ENCODE data around the gene SORCS2.

SORCS2 gene

DNA sequence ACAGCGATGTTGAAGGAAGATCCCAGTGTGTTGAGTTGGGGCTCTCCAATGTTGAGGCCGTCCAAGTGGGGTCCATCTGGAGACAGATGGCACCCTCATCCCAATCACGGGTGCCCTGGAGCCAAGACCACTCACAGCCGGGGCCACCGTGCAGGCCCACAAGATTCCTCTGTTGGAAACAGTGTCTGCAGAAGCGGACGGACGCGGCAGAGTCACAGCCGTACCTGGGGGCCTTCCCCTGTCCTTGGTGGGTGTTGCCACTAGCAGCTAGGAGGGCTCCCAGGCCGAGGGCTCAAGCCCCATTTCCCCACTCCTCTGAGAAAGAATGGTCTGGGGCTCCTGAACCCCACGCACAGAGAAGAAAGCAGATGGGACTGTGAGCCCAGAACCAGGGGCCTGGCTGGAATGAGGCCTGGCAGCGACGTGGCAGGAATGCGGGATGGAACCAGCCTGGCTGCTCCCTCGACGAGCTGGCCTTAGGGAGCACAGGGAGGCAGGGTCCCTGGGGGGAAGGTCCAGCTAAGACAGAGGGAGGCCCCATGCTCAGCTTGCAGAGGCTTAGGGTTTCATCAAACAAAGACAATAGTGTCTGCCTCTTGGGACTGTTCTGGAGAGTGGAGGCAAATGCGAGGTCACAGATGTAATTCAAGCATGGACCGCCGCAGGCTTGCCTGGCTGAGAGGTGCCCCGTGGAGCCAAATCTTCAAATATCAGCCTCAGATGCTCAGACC lies 518.4 kb downstream of the SORCS2 start:
- in situ Hi-C loops (cut with MboI; ENCODE audit: low sequenced_read_pairs) = no loop called here

DNA sequence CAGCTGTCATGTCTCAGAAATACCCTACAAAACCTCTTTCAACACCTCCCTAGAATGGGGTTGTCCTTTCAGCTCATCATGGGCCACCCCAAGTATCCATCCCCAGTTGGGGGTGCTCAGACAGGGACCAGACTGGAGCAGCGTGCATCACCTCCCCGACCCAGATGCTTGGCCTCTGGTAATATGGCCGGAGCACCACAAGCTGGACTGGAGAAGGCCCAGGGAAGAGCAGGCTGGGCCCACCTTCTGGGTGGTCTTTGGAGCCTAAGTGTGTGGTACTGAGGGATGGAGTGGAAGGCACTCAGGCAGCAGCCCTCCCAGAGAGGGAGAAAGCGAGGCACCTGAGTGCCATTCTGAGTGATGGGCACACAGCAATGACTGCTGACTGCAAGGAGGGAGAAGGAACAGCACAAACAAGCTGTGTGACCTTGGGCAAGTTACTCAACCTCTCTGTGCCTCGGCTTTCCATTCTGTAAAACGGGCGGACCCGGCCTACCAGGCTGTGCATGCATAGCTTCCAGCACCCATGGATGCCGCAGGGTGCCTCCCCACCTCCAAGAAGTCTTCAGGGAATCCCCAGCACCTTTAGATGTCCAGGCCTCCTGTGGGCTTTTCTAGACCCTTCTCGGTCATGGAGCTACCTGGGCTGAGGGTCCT lies 519.1 kb downstream of the SORCS2 start:
- in situ Hi-C loops (cut with MboI; ENCODE audit: low sequenced_read_pairs) = no loop called here

DNA sequence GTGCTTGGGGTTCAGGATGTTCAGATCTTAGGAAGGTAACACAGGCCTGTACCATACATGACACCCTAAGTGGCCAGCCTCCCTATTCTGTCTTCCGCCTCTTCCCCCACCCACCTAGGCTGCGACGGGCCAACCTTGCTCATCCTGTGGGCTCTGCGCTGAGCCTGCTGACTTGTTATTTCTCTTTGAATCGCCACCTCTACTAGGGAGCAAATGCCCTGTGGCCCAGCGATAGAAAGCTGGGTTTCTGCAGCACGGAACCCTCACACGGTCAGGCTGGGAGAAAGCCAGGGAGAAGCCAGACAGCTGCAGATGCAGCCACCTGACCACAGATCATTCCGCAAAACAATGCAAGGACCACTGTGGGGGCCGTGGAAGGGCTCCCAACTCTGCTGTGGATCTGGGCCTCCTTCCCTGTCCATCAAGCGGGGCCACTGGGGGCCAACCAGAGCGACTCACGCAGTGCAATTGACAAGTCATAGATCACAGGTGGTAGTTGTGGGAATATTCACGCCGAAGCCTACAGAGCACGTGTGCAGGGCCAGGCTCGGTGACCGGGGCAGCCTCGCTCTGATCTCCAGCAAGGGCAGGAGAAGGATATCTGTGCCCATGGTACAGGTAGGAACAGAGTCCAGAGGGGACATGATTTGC lies 519.8 kb downstream of the SORCS2 start:
- in situ Hi-C loops (cut with MboI; ENCODE audit: low sequenced_read_pairs) = no loop called here

DNA sequence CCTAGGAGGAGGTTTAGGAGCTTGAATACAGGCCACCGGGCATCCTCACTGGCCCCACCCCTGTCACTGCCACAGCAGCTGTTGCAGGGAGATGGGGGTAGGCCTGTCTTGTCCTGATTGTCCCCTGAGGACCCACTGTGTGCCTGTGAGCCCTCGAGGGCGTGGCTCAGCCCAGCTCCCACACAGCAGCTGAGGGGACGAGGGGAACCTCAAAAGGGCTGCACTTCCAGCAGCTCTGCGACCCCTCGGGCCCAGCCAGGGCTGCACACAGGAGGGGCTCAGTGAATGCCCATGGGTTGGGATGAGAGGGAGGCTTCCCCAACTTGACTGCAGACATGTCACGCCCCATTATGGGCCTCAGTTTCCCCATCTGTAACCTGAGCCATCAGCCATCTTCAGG lies 521.4 kb downstream of the SORCS2 start:
- in situ Hi-C loops (cut with MboI; ENCODE audit: low sequenced_read_pairs) = no loop called here

DNA sequence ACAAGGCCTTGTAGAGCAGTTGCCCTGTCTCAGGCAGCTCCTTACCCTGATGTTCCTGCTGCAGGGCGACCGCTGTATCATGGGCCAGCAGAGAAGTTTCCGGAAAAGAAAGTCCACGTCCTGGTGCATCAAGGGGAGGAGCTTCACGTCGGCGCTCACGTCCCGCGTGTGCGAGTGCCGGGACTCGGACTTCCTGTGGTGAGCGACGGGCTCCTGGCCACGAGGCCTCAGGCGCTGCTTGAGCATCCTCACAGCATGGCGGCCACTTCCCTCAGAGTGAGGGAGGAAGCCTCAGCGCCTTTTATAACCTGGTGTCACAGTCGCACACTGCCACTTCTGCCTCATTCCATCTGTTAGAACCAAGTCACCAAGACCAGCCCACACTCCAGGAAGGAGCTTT lies 521.8 kb downstream of the SORCS2 start:
- in situ Hi-C loops (cut with MboI; ENCODE audit: low sequenced_read_pairs) = no loop called here

DNA sequence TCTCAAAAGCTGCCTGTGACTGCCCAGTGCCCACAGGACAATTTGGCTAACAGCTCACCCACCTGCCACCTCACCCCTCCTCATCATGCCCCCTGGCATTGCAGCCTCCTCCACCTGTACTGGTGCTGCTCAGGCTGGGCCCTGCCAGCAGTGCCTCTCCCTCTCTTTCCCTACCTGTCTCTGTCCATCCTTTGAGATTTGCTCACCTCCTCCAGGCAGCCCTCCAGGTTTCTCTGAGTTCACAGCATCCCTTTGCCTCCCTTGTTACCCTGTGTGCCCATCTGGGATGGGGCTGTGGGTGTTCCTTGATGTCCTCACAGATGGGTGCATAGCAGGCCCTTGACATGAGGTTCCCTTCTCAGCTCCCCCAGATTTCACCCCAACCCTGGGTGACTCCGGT lies 522.4 kb downstream of the SORCS2 start:
- in situ Hi-C loops (cut with MboI; ENCODE audit: low sequenced_read_pairs) = no loop called here

DNA sequence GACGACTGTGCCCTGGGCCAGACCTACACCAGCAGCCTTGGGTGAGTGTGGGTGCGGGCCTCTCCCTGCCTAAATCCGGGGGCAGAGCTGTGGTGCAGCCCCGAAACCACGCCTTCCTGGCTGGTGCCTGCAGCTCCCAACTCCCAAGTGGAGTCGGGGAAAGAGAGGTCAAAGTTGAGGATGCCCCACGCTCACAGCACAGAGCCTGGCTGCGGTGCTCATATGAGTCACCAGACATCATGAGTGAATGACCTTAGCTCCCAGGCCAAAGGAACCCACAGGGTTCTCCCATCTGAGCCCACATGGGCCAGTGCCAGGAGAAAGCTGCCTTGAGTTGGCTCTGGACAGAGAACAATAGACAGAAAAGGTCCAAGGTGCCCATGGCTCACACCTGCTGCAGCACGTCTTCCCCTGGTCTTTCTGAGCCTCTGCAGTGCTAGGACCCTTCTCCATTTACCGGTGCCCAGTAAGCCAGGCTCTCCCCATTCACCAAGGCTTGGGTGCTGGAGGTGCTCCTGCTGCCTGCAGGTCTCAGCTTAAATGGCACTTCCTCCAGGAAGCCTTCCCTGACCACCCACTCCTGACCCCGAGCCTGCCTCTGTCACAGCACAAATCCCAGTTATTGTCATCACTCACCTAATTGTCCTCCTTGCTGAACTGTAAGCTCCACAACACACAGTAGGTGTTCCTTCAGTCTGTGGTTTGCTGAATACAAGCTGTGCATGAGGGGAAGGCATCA lies 523.1 kb downstream of the SORCS2 start:
- in situ Hi-C loops (cut with MboI; ENCODE audit: low sequenced_read_pairs) = no loop called here

DNA sequence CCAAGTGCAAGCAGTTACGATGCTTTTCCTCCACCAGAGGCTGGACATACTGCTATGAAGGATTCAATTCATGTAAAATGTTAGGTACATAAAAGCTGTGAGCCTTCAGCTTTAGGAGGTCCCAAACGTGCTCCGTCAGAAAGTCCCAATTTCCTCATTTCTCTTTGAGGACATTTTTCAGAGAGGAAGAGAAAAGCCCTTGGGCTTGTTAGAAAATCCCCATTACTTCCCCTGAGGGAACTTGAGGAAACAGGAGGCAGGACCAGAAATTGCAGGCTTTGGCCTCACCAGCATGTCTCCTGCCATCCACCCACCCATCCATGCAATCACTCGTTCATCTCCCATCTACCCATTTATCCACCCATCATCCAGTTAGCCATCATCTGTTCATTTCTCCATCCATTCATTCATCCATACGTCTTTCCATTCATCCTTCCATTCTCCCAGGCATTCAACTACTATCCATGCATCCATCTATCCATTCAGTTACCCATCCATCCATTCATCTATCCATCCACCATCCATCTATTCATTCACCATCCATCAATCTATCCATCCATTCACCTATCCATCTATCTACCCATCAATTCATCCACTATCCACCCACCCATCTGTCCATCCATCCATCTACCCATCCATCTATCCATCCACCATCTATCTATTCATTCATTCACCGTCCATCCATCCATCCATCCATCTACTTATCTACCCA lies 523.8 kb downstream of the SORCS2 start:
- in situ Hi-C loops (cut with MboI; ENCODE audit: low sequenced_read_pairs) = no loop called here

DNA sequence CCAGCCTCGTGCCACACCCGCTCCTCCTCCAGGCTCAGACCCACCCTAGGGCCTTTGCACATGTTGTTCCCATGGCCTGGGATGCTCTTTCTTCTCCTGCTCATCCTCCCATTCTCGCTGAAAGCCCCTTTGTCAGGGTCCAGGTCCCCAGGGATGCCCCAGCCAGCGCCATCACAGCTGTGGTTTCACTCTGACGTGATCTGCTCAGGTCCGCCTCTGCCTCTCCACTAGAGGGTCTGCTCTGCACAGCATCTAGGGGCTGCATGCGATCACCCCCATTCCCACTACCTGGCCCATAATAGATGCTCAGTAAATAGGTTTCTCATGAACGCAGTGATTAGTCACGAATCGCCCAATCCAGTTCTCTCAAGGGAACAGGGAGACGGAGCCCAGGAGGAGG lies 524.8 kb downstream of the SORCS2 start:
- in situ Hi-C loops (cut with MboI; ENCODE audit: low sequenced_read_pairs) = no loop called here

DNA sequence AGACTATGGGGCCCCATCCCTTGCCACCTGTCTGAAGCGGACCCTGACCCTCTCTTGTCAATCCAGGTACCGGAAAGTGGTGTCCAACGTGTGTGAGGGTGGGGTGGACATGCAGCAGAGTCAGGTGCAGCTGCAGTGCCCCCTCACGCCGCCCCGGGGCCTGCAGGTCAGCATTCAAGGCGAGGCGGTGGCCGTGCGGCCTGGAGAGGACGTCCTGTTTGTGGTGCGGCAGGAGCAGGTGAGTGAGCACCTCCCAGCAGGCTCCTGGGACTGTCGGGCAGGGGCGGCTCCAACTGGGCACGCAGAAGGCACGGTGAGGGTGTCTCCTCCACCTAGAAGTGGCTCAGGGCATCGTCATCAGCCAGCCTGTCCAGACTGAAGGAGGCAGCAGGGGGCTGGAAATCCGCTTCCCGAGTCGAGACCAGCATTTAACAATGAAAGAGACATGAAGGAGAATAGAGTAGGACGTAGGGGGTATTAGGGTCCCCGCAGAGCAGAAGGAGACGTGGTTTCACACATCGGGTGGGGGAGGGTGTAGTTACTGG lies 525.7 kb downstream of the SORCS2 start:
- in situ Hi-C loops (cut with MboI; ENCODE audit: low sequenced_read_pairs) = no loop called here

DNA sequence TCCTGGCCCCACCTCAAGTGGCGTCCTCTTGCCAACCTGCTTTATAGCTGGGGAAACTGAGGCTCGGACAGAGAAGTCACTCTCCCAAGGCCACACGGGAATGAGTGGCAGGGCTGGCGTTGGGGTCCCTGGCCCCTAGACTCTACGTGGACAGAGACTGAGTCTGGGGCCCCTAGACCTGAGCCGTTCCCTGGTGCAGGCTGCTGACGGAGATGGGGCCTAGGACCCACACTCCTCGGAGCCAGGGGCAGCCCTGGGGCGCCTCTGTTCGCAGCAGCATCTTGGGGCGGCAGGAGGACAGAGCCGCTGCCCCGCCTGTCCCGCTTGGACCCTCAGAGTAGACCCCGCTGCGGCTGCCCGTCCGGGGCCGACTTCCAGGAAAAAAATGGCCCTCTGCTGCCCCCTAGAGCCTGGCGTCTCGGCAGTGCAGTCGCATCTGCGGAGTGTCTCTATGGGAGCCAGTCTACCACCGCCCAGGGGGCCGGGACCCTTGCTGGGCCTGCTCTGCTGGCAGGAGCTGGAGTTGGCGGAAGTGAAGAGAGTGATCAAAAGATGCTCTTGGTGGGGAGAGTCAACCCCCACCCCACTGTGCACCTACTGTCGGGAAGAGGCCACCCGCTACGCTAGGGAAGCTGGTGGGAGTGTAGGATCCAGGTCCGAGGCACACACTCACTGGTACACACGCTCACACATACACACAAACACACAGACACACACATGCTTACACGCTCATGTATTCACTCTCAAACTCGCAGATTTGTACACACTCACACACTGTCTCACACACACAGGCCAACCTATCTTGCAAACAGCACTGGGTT lies 527.2 kb downstream of the SORCS2 start:
- in situ Hi-C loops (cut with MboI; ENCODE audit: low sequenced_read_pairs) = no loop called here

DNA sequence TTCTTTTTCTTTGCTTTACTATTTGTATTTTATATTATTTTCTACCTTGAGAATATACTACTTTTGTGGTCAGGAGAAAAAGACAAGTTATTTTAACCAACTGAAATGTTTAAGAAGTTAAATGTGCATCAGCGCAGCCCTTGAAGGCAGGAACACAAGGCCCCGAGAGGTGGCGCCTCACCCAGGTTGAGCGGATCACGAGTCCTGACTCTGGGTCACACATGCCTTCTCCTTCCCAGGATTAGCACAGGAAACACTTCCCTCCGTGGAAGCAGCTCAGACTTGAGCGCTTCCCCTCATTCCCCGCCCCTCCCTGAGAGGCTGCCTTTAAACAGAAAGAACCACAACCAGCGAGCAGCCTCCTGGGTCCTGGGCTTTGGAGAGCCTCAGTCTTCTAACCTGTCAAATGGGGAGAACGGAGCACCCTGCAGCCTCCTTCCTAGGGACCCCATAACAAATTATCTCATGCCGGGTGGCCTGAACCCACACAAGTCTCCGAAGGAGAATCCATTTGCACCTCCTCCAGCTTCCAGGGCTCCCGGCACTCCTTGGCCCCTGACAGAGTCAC lies 529.7 kb downstream of the SORCS2 start:
- in situ Hi-C loops (cut with MboI; ENCODE audit: low sequenced_read_pairs) = no loop called here

DNA sequence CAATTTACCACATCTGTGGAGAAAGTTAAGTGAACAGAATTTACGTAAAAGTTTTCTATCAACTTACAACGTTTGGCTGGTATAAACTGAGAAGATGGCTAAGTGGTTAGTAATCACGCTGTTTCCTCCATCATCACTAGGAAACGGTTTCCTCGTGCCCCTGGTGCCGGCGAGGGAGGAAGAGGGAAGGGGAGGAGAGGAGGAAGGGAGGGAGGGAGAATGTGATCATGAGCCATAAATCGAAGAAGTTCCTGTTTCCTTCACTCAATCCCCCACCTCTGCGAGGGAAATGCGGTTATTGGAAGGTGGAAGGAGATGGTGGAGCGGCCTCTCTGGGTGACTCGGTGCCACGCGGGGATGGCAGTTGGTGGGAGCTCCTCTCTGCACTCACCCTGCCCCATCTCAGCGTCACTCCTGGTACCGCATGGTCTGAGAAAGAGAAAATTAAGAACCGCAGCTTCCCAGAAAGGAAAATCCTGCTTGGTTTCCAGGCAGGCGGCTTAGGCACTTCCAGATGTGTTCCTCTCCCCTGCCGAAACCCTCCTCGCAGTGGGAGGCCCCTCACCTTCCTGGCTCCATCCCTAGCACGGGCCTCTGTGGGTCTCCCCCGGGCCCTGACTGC lies 530.5 kb downstream of the SORCS2 start:
- in situ Hi-C loops (cut with MboI; ENCODE audit: low sequenced_read_pairs) = no loop called here

DNA sequence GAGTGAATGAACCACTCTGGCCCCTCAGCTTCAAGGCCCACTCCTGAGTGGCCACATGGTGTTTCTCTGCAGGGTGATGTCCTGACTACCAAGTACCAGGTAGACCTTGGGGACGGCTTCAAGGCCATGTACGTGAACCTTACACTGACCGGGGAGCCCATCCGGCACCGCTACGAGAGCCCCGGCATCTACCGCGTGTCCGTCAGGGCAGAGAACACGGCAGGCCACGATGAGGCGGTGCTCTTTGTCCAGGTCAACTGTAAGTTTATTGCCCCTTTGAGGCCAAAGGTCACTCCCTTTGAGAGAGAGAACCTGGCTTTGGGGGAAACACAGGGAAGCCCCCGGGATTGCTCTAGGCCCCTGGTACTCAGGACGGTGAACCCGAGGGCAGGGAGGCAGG lies 531.3 kb downstream of the SORCS2 start:
- in situ Hi-C loops (cut with MboI; ENCODE audit: low sequenced_read_pairs) = no loop called here

DNA sequence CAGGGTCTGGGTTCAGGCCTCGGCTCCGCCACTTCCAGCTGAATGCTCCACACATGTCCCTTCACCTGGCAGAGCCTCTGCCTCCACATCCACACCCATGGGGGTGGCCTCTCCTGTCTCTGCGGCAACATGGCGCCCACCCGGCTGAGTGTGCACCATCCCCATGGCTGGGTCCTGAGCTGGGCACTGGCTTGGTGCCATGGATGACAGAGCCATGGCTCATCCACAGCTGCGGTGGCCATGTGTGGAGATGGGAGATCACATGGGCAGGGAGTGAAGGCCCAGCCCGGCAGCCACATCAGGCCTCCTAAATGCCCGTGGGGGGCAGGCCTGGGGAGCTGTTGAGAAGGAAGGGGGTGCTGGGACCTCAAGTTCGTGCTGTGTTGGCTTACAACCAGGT lies 533.6 kb downstream of the SORCS2 start:
- in situ Hi-C loops (cut with MboI; ENCODE audit: low sequenced_read_pairs) = no loop called here

DNA sequence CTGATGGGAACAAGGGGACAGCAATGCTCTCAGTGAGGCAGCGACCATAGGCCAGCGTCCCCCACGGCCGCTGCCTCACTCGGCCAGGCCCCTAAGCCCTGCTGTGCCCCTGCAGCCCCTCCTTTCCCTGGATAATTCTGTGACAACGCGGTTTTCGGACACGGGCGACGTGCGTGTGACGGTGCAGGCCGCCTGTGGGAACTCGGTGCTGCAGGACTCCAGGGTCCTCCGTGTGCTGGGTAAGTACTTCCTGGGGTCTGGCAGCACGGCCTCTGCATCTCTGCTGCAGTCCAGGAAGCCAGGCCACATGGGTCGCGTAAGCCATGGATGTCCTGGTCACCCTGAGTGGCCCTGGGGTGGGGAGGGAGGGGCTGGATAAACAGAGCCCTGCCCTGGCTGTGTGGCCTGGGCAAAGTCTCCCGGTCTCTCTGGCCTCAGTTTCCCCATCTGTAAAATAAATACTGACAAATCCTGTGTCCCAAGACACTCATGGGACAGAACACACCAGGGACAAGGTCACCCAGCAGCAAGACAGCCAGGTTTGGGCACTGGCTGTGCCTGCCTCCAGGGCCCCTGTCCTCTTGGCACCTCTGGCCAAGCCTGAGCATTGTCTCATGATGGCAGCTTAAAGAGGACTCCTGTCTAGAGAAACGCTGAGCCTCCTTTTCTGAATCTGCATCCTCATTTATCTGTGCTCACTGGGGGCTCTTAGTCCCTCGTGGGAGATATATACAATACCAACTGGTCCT lies 534.5 kb downstream of the SORCS2 start:
- in situ Hi-C loops (cut with MboI; ENCODE audit: low sequenced_read_pairs) = no loop called here

DNA sequence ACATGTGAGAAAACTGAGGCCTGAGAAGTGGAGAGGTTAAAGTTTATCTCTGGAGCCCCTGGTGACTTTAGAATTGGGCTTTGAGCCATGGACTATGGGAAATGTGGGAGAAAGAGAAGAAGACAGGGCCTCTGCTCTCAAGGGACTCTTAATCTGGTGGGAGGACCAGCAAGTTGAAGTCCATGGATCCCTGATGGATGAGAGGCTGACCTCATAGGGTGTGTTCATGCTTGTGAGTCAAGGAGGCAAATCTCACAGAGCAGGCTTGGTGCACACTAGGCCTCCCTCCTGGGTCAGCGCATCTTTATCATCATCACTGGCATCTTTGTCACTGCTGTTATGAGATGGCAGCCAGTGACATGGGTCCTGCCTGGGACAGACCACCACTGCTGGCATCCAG lies 535.4 kb downstream of the SORCS2 start:
- in situ Hi-C loops (cut with MboI; ENCODE audit: low sequenced_read_pairs) = no loop called here

DNA sequence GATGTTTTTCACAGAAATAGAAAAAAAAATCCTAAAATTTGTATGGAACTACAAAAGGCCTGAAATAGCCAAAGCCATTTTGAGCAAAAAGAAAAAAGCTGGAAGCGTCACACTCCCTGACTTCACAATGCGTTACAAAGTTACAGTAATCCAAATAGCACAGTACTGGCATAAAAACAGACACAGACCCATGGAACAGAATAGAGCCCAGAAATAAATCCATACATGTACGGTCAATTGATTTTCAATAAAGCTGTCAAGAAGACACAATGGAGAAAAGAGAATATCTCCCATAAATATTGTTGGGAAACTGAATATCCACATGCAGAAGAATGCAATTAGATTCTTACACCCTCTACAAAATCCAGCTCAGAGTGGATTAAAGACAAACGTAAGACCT lies 539.1 kb downstream of the SORCS2 start:
- in situ Hi-C loops (cut with MboI; ENCODE audit: low sequenced_read_pairs) = no loop called here
